NCI-H1436 treated with DMSO at 0.1 percent for 48 hours (cell line): ENCODE results near the gene RARS1.
"Not testable (repeated sequence)": the region's sequence is repeated elsewhere in the genome, so short reads cannot be mapped to it uniquely, and the experiment has no call there.

Experiments
- DNase-seq: peaks from one replicate; lab custom pipeline; 2025; lab: John Stamatoyannopoulos, UW

RARS1 gene

DNA sequence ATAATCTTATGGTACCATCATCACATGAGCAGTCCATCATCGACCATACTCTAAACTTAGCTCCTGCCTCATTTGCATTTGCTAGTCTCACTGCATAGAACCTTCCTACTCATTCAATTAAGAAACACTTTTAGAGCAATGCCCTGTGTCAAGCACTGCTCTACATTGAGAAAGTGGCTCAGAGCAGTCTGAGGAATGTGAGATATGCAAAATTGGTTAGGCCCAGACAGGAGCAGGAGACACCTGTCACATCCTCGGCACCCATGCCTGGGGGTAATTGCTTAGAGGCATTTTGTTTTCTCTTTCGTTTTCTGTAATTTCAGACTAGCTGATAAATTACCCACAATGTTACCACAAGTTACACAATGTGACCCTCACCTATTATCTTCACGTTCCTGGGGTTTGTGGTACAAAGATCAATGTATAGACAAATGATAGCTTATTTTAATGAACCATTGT is 4.9 kb upstream of the RARS1 start:
- no peak for DNase-seq

DNA sequence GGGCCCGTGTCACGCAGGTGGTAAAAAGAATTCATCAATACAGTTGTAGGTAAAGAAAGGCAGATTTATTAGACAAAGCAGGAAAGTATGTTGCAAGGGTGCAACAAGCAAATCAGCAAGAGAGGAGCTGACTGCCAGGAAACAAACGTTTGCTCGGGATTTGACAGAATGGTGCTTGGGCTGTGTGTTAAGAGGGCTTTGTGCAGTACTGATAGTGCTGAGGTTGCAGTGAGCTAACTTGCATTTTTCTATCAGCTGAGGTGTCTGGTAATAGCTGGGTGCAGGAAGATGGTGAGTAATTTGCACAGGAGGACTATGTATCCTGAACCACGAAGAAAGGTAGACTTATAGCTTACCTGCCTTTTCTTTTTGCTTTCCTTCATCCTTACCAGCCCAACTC is 3.9 kb upstream of the RARS1 start:
- DNase-seq = no peak

DNA sequence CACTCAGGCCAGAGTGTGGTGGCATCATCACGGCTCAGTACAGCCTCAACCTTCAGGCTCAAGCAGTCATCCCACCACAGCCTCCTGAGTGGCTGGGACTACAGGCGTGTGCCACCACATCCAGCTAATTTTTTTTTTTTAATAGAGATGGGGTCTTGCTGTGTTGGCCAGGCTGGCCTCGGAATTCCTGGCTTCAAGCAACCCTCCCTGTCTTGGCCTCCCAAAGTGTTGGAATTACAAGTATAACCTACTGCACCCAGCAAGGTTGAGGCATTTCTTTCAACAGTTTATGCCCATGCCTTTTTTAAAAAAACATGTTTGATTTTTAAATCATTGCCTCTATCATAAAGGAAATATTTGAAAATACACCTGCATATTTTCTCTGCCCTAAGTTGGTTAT is 2.8 kb downstream of the RARS1 start:
- DNase-seq = no peak

DNA sequence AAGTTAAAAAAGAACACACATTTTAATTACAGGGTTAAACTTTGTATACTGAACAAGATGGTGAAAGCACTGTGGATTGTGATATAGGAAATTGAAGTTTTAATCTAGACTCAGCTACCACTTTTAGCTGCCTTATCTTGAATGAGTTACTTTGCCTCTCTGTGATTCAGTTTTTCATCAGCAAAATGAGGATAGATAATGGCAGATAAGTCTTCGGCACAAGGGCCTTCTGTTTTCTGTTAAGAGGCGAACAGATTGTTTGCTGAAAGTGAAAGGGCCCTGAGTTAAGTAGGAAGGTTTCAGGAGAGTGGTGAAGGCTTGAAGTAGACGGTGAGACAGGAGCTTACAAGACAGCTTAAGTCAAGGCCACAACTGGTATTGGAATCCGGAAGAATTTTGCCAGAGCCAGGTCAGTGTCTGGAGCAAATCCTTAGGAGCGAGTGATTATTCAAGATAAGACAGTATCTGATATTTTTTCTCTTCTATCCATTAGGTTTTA is 7.8 kb downstream of the RARS1 start:
- no peak for DNase-seq

DNA sequence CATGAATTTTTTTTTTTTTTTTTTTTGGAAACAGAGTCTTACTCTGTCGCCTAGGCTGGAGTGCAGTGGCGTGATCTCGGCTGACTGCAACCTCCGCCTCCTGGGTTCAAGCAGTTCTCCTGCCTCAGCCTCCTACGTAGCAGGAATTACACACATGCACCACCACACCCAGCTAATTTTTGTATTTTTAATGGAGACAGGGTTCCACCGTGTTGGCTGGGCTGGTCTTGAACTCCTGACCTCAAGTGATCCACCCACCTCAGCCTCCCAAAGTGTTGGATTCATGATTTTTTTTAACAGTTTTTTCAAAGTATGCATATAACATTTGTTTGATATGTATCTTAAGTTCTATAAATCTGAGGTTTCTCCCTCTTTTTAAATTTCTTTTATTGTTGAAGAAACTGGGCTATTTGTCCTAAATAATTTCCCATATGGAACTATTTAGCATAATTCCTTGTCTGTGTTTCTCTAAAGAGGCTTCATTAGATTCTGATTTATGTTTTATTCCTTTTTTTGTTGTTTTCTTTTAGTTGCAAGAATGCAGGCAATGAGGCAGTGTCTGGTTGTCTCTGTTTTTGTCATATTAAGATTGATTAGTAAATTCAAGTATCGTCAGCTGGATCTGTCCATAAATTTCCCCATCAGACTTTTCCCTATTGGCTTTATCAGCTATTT is 16.4 kb downstream of the RARS1 start:
- DNase-seq = no peak

DNA sequence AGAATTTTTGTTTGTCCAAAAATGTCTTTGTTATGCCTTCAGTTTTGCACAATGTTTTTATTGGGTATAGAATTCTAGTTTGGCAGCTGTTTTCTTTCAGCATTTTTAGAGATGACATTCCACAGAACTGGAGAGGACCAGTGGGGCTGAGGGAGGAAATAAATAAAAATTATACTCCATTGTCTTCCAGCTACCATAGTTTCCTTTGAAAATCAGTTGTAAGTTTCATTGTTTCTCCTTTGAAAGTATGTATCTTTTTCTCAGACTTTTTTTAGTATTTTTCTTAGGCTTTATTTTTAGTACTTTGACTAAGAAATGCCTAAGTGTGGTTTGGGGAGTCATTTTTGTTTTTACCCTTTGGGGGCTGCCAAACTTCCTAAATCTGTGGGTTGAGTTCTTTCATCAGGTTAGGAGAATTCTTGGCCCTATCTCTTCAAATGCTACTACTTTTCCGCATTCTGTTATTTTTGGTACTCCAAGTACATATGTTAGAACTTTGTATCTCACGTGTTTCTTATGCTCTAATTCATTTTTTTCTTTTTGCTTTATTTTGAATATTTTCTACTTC is 27.7 kb downstream of the RARS1 start:
- DNase-seq = no peak

DNA sequence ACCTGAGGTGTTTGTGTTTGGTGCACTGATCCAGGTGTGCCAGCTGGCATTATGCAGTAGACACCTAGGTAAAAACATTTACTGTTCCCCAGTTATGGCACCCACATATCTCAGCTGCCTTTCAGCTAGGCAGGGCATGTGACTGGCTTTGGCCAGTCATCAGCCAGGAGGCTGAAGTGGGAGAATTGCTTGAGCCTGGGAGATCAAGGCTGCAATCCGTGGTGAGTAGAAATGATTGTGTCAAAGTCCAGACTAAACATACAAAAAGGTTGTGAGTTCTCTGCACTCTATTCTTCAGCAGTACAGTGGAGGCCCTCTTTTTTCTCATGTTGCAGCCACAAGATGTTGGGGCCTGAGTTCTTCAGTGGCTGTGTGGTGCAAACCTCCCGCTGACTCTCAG is 39.6 kb downstream of the RARS1 start:
- DNase-seq = no peak

DNA sequence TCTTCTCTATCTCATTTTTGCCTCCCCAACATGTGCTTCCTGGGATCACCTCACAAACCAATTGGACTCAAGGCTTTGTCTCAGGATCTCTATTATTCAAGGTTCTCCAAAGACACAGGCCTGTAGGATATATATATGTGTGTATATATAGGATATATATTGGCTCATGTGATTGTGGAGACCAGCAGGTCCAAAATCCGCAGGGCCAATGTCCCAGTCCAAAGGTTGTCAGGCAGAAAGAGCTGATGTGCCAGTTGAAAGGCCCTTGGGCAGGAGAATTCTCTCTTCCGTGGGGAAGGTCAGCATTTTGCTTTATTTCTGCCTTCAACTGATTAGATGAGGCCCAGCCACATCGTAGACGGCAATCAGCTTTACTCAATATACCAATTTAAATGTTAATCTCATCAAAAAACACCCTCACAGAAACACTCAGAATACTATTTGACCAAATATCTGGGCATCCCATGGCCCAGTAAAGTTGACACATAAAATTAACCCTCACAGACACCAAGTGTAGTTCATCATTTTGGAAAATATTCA is 41.6 kb downstream of the RARS1 start:
- no peak for DNase-seq

DNA sequence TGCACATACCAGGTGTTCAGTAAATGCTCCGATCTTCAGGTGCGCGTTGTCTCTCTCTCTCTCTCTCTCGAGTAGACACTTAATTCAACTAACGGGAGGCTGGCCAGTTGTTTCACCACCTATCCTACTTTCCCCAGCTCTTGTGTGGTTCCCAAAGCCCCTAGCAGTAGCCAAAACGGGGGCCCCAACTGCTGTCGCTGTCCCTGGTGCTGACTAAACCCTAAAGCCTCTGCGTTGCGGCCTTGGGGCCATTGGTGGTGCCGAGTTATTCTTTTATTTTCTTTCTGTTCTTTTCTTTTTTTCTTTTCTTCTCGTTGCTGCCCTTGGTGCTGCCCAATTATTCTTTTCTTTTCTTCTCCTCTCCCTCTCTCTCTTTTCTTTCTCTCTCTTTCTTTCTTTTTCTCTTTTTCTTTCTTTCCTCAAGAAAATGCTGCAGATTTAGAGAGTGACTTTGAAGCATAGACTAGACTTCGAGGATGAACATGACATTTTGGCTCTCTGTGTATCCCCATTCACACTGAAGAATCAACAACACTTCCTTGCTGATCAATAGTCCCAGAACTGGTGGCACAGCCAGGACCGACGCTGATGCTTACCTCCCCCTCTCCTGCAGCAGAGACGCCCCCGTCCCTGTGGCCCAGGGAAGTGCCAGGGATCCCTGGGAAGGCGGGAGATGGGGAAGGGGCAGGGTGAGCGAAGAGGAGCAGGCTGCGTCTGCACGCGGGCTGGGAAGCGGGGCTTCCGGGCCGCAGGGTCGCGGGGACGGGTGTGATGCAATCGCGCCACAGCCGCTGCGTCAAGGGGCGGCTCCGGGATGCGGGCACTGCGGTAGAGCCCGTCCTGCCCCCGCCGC is 42.5 kb downstream of the RARS1 start, which contains the start of gene FBLL1:
TSS of gene FBLL1 (plus strand) at position 785 of the 853 bp plus-strand sequence. CDS start 200 bp downstream, outside the sequence.
- no peak for DNase-seq

DNA sequence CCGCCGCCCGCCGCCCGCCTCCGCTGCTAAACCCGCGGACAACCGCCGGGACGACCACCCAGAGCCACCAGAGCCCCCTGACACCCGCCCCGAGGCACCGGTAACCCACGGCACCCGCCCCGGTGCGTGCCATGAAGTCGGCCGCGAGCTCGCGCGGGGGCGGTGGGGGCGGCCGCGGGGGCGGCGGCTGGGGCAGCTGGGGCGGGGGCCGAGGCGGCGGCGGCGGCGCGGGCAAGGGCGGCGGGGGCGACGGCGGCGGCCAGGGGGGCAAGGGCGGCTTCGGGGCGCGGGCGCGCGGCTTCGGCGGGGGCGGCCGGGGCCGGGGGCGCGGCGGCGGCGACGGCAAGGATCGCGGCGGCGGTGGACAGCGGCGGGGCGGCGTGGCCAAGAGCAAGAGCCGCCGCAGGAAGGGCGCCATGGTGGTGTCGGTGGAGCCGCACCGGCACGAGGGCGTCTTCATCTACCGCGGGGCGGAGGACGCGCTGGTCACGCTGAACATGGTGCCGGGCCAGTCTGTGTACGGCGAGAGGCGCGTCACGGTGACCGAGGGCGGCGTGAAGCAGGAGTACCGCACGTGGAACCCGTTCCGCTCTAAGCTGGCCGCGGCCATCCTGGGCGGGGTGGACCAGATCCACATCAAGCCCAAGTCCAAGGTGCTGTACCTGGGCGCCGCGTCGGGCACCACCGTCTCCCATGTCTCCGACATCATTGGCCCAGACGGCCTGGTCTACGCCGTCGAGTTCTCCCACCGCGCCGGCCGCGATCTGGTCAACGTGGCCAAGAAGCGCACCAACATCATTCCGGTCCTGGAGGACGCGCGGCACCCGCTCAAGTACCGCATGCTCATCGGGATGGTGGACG is 43.3 kb downstream of the RARS1 start:
- DNase-seq = no peak

DNA sequence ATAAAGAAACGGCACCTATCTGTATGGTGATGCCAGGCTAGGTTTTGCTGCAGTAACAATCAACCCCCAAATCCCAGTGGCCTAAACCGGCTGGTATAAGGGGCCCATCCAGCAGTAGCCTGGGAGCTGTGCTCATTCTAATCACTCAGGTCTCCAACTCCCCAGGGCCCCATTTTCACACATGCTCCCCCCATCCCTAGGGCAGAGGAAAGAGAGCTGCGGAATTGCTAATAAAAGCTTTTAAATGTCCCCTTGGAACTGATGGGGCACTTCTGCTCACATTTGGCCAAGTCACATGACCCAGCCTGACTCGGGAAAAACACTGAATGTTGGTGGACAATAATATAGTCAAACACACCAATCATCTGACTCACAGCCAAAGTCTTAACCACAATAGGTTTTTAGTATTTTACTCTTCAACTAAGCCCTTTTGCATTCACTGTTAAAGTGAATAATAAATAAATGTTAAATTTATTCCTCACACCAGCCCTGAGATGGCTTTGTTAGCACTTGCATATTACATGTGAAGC is 44.4 kb downstream of the RARS1 start:
- DNase-seq = no peak

DNA sequence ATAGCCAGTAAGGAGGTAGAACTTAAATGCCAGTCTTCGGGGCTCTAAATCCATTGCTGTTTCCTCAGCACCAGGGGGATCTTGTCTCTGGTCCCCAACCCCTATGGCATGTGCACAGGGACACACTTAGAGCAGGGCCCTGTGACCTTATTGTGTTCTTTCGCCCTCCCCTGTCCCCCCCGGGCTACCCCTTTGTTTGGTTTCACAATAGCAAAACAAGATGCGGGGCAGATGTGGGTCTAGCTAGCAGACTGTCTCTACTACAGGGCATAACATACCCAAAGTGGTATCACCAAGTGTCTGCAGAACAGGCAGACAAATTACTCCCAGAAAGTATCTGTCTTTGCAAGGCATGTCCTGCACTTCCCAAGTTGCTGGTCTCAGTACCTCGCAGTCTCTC is 44.9 kb downstream of the RARS1 start:
- DNase-seq = no peak

DNA sequence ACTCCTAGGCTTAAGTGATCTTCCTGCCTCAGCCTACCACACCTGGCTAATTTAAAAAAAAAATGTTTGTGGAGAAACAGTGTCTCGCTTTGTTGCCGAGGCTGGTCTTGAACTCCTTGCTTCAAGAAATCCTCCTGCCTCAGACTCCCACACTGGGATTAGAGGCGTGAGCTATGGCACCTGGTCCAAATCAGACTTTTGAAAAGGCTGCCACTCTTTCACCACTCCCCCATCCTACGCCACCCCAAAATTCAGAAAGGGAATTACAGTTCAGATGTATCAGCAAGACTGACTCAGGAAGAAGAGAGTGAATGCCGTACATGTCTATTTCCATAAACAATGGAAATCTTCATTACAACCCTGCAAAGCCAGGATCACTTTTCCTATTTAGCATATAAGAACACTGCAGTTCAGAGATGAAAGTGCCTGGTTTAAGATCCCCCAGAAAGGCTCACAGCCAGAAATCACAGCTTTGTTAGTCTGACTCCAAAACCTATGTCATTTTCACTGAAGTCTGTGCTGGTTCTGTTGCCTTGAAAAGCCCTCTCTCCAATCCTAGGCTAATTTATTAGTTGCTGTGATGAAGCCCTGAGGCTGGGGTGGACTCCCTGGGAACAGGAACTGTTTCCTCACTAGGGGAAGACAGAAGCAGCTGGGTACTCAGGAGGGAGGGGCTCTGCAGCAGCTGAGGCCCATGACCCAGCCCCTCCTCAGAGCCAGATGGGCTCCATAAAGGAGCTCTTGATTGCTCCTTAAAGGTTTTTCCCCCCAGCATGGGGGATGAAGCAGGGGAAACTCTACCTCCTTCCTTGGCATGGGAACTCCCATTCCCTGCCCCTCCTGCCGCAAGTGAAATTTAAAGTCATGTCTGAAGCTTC is 46.0 kb downstream of the RARS1 start:
- DNase-seq = no peak

DNA sequence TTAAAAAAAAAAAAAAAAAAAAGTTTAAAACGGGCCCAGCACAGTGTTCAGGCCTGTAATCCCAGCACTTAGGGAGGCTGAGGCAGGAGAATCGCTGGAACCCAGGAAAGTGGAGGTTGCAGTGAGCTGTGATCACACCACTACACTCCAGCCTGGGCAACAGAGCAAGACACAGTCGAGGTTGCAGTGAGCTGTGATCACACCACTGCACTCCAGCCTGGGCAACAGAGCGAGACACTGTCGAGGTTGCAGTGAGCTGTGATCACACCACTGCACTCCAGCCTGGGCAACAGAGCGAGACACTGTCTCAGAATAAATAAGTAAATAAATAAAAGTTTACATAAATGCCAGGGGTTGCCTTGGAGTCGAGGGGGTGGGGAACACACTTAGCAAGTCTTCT is 48.1 kb downstream of the RARS1 start:
- not testable (repeated sequence) for DNase-seq

DNA sequence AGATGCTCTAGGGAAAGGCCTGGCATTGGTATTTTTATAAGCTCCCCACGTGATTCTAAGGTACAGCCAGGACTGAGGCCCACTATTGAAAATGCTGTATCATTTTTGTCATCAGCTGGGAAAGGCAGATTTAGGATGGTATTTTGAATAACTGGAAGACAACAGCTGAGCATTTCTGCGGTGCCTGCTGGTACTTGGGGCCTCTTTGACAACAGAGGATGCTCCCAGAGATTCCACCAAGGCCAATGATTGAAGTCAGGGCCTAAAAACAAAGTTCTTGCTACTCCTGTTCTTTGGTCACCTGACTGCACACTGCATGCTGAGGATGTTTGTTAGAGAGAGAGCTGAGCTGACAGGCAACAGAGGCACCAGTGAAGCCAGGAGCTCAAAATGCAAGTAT is 50.9 kb downstream of the RARS1 start:
- no peak for DNase-seq

DNA sequence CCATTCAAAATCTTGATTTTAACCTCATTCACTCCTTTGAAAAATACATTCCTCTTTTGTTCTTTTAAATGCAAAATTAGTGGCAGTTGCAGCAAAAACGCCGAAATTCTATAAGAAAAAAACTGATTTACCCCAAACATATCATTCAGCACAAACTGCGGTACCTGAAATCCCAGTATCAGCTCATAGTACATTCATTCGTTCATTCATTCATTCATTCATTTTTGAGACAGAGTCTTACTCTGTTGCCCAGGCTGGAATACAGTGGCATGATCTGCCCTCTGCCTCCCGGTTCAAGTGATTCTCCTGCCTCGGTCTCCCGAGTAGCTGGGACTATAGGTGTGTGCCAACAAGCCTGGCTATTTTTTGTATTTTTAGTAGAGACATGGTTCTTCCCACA is 63.3 kb downstream of the RARS1 start:
- DNase-seq = no peak

DNA sequence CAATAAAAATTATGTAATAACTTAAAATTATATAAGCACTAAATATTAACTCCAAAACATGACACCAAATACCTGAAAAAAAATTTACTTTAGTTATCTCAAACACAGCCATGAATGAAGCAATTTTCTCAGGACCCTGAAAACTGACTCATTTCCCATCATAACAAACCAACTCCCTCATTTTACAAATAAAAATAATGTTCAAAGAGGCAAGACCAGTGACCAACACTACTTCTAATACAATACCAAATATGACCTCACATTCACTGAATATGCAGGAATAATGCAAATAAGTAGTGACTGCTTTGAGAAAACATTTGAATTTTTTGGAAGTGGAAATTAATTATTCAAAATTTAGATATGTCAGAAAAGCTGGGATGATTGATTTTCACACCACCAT is 64.4 kb downstream of the RARS1 start:
- no peak for DNase-seq

DNA sequence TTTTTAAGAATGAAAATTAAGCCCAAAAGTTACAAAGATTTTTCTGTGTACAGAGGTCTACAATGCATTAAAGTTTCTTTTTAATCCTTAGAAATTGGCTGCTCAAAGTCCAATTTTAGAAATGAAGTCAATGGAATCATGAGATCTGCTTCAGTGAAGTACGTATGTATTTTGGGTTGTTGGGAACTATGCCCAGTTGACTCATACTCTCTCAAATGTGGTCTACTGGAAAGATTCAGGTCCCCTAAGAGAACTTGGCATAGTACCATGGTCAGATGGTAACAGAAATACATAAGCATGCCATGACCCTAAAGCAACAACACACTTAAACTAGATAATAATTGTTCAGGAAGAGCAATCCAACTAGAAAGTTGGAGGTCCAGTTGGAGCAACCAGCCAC is 65.9 kb downstream of the RARS1 start:
- no peak for DNase-seq

DNA sequence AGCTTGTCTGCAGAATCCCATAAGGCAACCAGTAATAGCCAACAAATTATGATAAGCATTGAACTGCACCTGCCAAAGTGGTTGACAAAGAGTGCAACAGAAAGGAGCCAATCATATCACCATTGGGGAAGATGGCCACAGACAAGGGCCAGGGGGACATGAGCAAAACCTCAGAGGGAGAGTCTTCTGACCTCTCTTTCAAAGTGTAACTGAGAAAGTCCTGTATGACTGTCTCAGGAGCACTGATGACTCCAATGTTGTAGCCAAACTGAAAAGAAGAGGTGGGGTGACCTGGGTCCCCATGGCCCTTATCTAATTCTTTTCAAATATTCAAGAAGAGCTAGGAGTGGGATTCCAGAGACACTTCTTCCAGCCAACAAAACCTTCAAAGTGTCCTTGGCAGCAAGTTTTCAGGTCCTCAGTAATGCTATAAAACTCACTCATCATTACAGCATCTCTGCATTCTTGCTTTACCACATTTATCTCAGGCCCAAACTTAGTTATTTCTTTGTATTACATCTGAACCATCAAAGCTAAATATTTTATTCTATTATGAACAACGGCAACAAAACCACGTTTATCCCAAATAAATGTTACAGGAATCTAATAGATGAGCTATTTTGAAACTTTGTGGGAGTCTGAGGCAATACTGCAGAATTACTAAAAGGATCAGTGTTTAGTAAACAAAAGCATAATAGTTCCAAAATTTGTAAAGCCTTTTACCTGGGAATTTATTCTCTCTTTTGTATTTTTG is 67.3 kb downstream of the RARS1 start:
- no peak for DNase-seq

DNA sequence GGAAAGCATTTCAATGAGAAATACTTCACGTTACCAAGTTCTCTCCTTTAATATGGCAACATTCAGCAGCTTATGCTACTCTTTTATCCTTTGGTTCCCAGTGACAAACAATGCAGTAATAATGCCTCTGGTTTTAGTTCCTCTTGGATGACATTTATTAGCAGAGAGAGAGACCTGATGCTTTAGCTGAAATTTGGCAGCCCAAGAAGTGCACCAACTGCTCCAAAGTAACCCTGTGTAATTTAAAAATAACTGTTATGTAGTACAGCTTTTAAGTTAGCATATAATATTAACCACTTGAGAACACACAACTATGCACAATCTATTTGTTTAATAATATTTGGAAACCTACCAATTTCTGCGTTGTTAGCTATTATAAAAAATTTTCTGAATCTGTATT is 71.1 kb downstream of the RARS1 start:
- DNase-seq = no peak
